ENCODE data around the gene ZFP36L2.

DNA sequence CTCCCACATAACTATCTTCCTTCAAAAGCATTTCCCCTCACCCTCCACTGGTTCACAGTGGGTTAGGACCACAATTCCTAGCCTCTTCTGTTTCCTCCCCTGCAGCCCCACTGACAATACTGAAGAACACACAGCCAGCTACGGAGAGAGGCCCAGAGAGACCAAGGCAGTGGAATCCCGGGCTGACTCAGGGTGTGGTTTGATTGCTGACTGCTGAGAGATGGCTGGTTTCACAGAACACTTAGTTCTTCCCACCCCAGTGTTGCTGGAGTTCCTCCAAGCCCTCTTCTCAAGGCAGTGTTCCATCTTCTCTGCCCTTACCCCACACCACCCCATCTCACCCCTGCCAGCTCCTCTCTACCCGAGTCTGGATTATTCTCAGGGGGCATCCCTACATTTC is 43.3 kb upstream of the ZFP36L2 start:
- TF ChIP-seq EZH2 (IDR thresholded peaks at IDR 0.05; ENCODE audit: insufficient read depth, poor library complexity, severe bottlenecking), result no peak
- TF ChIP-seq EZH2phosphoT487 (IDR thresholded peaks at IDR 0.05; ENCODE audit: insufficient read depth, low read depth), result no peak

Measured in GM23248 (cell line).